Caco-2 (cell line): ENCODE measurements around the gene MORC2. TPM values are rescaled to one million over a fixed set of nuclear protein-coding genes. Genes with fewer than 3 reads are reported as not detected.

ENCODE experiments used
- BruUV-seq: library from RNA; stranded (reverse); fragments of 400-500 nt; replicated peaks from 2 replicates; lab custom pipeline; 2021; lab: Mats Ljungman, UMichigan
- CTCF ChIA-PET: fragments of 300-600 bp; sonication (Branson Sonifier 250); formaldehyde crosslinking; loops from one replicate; lab custom pipeline; 2022; ENCODE audit warnings: antibody characterized with exemption; lab: Charles Lee
- POLR2A ChIA-PET: fragments of 300-600 bp; sonication (Branson Sonifier 250); formaldehyde crosslinking; loops from one replicate; lab custom pipeline; 2022; ENCODE audit warnings: antibody characterized with exemption; lab: Charles Lee
- DNase-seq, 2 experiments: peaks; one replicate each; pipeline versions ENCODE4 v3.0.0 to v3.0.0-alpha.2; 2020 to 2022
- H3K27me3 ChIP-seq: replicated peaks from 2 replicates; pipeline ENCODE4 v1.6.0; 2011; ENCODE audit warnings: low read length; ENCODE audit not compliant: control insufficient read depth, insufficient read depth
- H3K36me3 ChIP-seq: 2 replicates; pipeline ENCODE4 v1.5.1; 2011; ENCODE audit warnings: low read length; ENCODE audit not compliant: control insufficient read depth, insufficient read depth
- H3K4me1 ChIP-seq: fragments of 250-450 bp; sonication (Bioruptor Pico); 2 replicates; pipeline ENCODE4 v1.5.1; 2020; ENCODE audit warnings: mild to moderate bottlenecking
- H3K4me3 ChIP-seq: 2 replicates; pipeline ENCODE4 v1.5.1; 2011; ENCODE audit warnings: low read depth, mild to moderate bottlenecking, control low read depth, low read length
- H3K9me3 ChIP-seq: fragments of 250-450 bp; sonication (Bioruptor Pico); 2 replicates; pipeline ENCODE4 v1.5.1; 2020; ENCODE audit warnings: mild to moderate bottlenecking, moderate library complexity
- H3K27ac Mint-ChIP-seq: one replicate; pipeline ENCODE4 v1.8.0; 2022; ENCODE audit warnings: mixed read lengths; ENCODE audit not compliant: unreplicated experiment
- H3K27me3 Mint-ChIP-seq: one replicate; pipeline ENCODE4 v1.8.0; 2022; ENCODE audit warnings: mixed read lengths; ENCODE audit not compliant: insufficient read depth, unreplicated experiment
- H3K36me3 Mint-ChIP-seq: one replicate; pipeline ENCODE4 v1.8.0; 2022; ENCODE audit warnings: mild to moderate bottlenecking, mixed read lengths; ENCODE audit not compliant: insufficient read depth, unreplicated experiment
- H3K4me1 Mint-ChIP-seq: one replicate; pipeline ENCODE4 v1.8.0; 2022; ENCODE audit warnings: low read depth, mixed read lengths; ENCODE audit not compliant: unreplicated experiment
- H3K4me3 Mint-ChIP-seq: one replicate; pipeline ENCODE4 v1.8.0; 2022; ENCODE audit warnings: mild to moderate bottlenecking, moderate library complexity, mixed read lengths; ENCODE audit not compliant: unreplicated experiment
- H3K9me3 Mint-ChIP-seq: one replicate; pipeline ENCODE4 v1.8.0; 2022; ENCODE audit warnings: mixed read lengths; ENCODE audit not compliant: unreplicated experiment
- intact Hi-C: fragments of 100-400 bp; cut with micrococcal nuclease; formaldehyde crosslinking; loops from one replicate; pipeline ENCODE4 v1.10.0; 2022; ENCODE audit not compliant: unreplicated experiment
- total RNA-seq: library from RNA; stranded (reverse); gene quantifications from 2 replicates; pipeline ENCODE4 v1.2.3, GENCODE V29; 2022
- TF ChIP-seq, protein P1 (sequence below), 2 experiments: fragments of 200-600 bp in 1 of 2; IDR thresholded peaks; 1 replicate in 1 of 2; 2 replicates in 1 of 2; pipeline versions ENCODE4 v1.5.1 to v1.8.0; 2011 to 2022; ENCODE audit warnings: antibody characterized with exemption in 1 of 2, control low read depth in 1 of 2, inconsistent platforms in 1 of 2, low read depth in 1 of 2, low read length in 1 of 2, mild to moderate bottlenecking in 1 of 2, moderate library complexity in 1 of 2; ENCODE audit not compliant: insufficient read depth in 1 of 2, severe bottlenecking in 1 of 2, unreplicated experiment in 1 of 2

MORC2 gene
- total RNA-seq, 1 experiment from 2014 or later, result 49.9 TPM

DNA sequence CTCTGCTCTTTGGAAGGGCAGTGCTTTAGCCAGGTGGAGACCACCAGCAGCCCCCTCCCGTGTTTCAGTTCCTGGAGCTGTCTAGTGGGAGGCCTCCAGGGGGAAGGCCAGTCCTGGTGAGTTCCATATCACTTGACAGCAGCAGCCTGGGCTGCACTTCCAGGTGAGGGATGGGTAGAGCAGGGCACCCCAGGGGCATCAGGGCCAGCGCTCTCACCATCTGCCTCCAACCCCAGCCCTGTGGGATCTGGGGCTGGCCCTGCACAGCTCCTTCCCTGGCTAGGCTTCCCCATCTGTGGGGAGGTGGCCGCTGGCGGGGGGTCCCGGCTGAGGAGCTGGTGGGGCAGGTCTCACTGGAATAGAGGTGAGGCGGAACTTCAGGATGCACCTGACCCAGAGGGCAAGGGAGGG, 60.5 kb downstream of the MORC2 start:
- TF ChIP-seq, protein P1, sequence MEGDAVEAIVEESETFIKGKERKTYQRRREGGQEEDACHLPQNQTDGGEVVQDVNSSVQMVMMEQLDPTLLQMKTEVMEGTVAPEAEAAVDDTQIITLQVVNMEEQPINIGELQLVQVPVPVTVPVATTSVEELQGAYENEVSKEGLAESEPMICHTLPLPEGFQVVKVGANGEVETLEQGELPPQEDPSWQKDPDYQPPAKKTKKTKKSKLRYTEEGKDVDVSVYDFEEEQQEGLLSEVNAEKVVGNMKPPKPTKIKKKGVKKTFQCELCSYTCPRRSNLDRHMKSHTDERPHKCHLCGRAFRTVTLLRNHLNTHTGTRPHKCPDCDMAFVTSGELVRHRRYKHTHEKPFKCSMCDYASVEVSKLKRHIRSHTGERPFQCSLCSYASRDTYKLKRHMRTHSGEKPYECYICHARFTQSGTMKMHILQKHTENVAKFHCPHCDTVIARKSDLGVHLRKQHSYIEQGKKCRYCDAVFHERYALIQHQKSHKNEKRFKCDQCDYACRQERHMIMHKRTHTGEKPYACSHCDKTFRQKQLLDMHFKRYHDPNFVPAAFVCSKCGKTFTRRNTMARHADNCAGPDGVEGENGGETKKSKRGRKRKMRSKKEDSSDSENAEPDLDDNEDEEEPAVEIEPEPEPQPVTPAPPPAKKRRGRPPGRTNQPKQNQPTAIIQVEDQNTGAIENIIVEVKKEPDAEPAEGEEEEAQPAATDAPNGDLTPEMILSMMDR (IDR thresholded peaks at IDR 0.05; ENCODE audit: insufficient read depth in 1 of 2, low read depth in 1 of 2, low read length in 1 of 2, severe bottlenecking in 1 of 2, unreplicated experiment in 1 of 2), result no peak
- H3K36me3 ChIP-seq, result no peaks in the 10 kb centered on the region; the same call in 1 of the 2 replicates
- intact Hi-C loops, result no loop called here
- no peaks in the 10 kb centered on the region for H3K4me1 Mint-ChIP-seq
- H3K4me1 ChIP-seq, result no peaks in the 10 kb centered on the region
- no peak overlapping the region for H3K4me3 ChIP-seq
- H3K9me3 ChIP-seq, result no peaks in the 10 kb centered on the region
- H3K27me3 ChIP-seq, result no peaks in the 10 kb centered on the region
- ChIA-PET POLR2A (no interaction called here), CTCF (no interaction called here)
- H3K9me3 Mint-ChIP-seq, result no peaks in the 10 kb centered on the region
- BruUV-seq, result no TSS peak
- no peak for DNase-seq
- H3K27ac Mint-ChIP-seq, result no peak overlapping the region
- peaks cover 9% of the 10 kb centered on the region for H3K36me3 Mint-ChIP-seq
- H3K27me3 Mint-ChIP-seq, result no peaks in the 10 kb centered on the region
- H3K4me3 Mint-ChIP-seq, result no peak overlapping the region

DNA sequence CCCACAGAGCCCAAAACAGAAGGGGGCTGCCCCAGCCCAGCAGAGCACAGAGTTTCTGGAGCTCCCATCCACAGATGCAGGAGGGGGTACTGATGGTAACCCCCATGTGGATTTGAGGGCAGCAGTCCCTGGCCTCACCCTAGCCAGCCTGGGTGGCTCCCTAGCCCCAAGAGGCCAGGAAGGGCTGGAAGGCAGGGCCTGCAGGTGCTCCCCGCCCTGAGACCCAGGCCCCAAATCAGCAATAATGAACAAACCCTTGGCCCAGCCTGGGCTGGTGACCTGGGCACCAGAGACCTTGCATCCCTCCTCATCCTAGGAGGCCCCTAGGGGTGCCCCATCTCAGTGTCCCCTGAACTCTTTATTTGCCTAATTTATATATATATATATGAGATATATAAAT, 61.6 kb downstream of the MORC2 start:
- TF ChIP-seq, protein P1 (IDR thresholded peaks at IDR 0.05; ENCODE audit: insufficient read depth in 1 of 2, low read depth in 1 of 2, low read length in 1 of 2, severe bottlenecking in 1 of 2, unreplicated experiment in 1 of 2), result no peak
- no peaks in the 10 kb centered on the region for H3K27me3 Mint-ChIP-seq
- Histone ChIP-seq H3K36me3 (no peaks in the 10 kb centered on the region; the same call in 1 of the 2 replicates), H3K4me3 (no peak overlapping the region), H3K9me3 (no peaks in the 10 kb centered on the region), H3K4me1 (no peaks in the 10 kb centered on the region), H3K27me3 (no peaks in the 10 kb centered on the region)
- no peak overlapping the region for H3K27ac Mint-ChIP-seq
- H3K36me3 Mint-ChIP-seq, result peaks cover 12% of the 10 kb centered on the region
- H3K4me3 Mint-ChIP-seq, result no peak overlapping the region
- no peaks in the 10 kb centered on the region for H3K9me3 Mint-ChIP-seq
- intact Hi-C loops, result no loop called here
- CTCF ChIA-PET, result no interaction called here
- DNase-seq, result no peak
- POLR2A ChIA-PET, result interaction anchor here (1.0 kb wide), 1 partner anchor 15 kb away, joined by 3 read pairs; no protein-coding TSS in a partner anchor
- H3K4me1 Mint-ChIP-seq, result no peaks in the 10 kb centered on the region
- no TSS peak for BruUV-seq

DNA sequence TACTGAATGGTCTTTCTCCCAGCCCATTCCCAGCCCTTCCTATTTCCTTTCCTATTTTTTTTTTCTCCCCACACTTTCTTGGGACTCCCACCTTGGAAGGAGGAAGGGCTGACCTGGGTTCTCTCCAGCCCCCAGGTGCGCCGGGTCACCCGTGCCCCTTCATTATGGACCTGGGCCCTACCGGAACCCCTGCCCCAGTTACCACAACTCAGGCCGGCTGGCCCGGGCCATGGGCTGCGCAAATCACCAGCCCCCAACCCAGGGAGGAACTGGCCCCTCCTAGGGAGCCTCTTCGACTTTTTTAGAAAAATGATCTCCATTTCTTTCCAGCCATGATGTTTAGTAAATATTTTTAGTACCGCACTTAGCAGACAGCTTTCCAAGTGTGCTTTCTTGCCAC, 62.2 kb downstream of the MORC2 start:
- no TSS peak for BruUV-seq
- TF ChIP-seq, protein P1 (IDR thresholded peaks at IDR 0.05; ENCODE audit: insufficient read depth in 1 of 2, low read depth in 1 of 2, low read length in 1 of 2, severe bottlenecking in 1 of 2, unreplicated experiment in 1 of 2), result no peak
- POLR2A ChIA-PET, result no interaction called here
- H3K4me3 Mint-ChIP-seq, result no peak overlapping the region
- no peaks in the 10 kb centered on the region for H3K4me1 Mint-ChIP-seq
- intact Hi-C loops, result no loop called here
- Histone ChIP-seq H3K36me3 (no peaks in the 10 kb centered on the region; the same call in 1 of the 2 replicates), H3K9me3 (no peaks in the 10 kb centered on the region), H3K27me3 (no peaks in the 10 kb centered on the region), H3K4me1 (no peaks in the 10 kb centered on the region), H3K4me3 (no peak overlapping the region)
- DNase-seq, result no peak
- H3K36me3 Mint-ChIP-seq, result peaks cover 12% of the 10 kb centered on the region
- no peak overlapping the region for H3K27ac Mint-ChIP-seq
- H3K9me3 Mint-ChIP-seq, result no peaks in the 10 kb centered on the region
- CTCF ChIA-PET, result no interaction called here
- no peaks in the 10 kb centered on the region for H3K27me3 Mint-ChIP-seq
